Measurements from ENCODE around the gene RASSF8.
A peak's percentile ranks its signal among the peaks of the same experiment; 100 is the strongest.

The RASSF8 gene

GRCh38 chr12:26113853-26114719 is 155.6 kb downstream of the RASSF8 start:
- peak; percentile 79 for DNase-seq

- no peak for DNase-seq
These were observed 156.4 kb downstream of the RASSF8 start for GRCh38 chr12:26114720-26115401.

GRCh38 chr12:26116829-26117715 is 158.6 kb downstream of the RASSF8 start:
- DNase-seq = no peak

GRCh38 chr12:26118308-26118707 is 159.8 kb downstream of the RASSF8 start:
- DNase-seq = no peak

- DNase-seq = peak; percentile 29
These were observed 161.0 kb downstream of the RASSF8 start for GRCh38 chr12:26119391-26119989.

- DNase-seq = no peak
These were observed 162.2 kb downstream of the RASSF8 start for GRCh38 chr12:26120561-26121274.

GRCh38 chr12:26121323-26122060 is 163.0 kb downstream of the RASSF8 start:
- no peak for DNase-seq

GRCh38 chr12:26122061-26122680 is 163.7 kb downstream of the RASSF8 start:
- no peak for DNase-seq

GRCh38 chr12:26122681-26123481 is 164.4 kb downstream of the RASSF8 start:
- DNase-seq = no peak

GRCh38 chr12:26123482-26123980 is 165.0 kb downstream of the RASSF8 start:
- no peak for DNase-seq

GRCh38 chr12:26124446-26125399 is 166.2 kb downstream of the RASSF8 start, which contains the start of gene BHLHE41:
Gene BHLHE41, minus strand, starts transcription at chr12:26125037. Its CDS starts 258 bp downstream, at chr12:26124779.
- no peak for DNase-seq

- DNase-seq = peak; percentile 50
These were observed 167.2 kb downstream of the RASSF8 start for GRCh38 chr12:26125400-26126339.

GRCh38 chr12:26126340-26127284 is 168.1 kb downstream of the RASSF8 start:
- peak; percentile 75 for DNase-seq

GRCh38 chr12:26127404-26127803 is 168.9 kb downstream of the RASSF8 start:
- no peak for DNase-seq

- DNase-seq = no peak
These were observed 169.7 kb downstream of the RASSF8 start for GRCh38 chr12:26128168-26128567.
